HG03045 (cell line): ENCODE data around the gene NDUFV1.
"Not testable (repeated sequence)": the region's sequence is repeated elsewhere in the genome, so short reads cannot be mapped to it uniquely, and the experiment has no call there.

ENCODE experiments used
- ATAC-seq: cut with Tn5 transposase; IDR thresholded peaks from one replicate; pipeline ENCODE4 v1.9.1; 2021; ENCODE audit warnings: mild to moderate bottlenecking, moderate library complexity; ENCODE audit not compliant: unreplicated experiment

The NDUFV1 gene

GRCh38 chr11:67606492-67607295 lies at the start of gene NDUFV1:
NDUFV1 (plus strand) TSS chr11:67606936; CDS start chr11:67607005, 69 bp downstream.
- ATAC-seq: peak; percentile 92

DNA sequence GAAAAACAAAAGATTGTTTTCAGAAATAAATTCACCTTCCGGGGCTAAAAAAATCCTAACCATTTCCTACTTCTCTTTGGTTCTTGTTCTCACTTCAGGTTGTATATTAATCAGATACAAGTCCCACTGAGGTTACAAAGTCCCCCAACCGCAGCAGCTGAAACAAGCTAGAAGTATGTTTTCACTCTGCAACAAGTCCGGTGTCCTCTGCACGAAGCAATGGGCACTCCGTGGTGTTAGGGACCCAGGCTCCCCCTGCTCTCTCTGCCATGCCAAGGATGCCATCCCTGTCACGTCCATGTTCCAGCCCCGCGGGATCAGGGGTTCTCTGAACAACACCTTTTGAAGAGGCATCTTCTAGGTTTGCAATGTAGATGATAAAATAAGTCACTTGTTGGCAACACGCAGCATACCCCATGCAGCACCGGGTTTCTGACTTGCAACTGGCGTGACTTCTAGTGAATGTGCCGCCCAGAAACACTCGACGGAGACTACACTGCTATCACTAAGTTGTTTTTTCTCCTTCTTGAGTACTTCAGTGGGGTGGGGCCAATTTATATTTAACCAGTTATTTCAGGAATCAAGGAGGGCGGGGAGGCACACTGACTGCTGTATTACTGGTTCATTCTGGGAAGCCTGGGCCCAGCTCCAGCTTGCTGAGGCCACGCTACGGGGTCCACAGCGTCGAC lies 48.5 kb upstream of the NDUFV1 start:
- ATAC-seq: no peak

DNA sequence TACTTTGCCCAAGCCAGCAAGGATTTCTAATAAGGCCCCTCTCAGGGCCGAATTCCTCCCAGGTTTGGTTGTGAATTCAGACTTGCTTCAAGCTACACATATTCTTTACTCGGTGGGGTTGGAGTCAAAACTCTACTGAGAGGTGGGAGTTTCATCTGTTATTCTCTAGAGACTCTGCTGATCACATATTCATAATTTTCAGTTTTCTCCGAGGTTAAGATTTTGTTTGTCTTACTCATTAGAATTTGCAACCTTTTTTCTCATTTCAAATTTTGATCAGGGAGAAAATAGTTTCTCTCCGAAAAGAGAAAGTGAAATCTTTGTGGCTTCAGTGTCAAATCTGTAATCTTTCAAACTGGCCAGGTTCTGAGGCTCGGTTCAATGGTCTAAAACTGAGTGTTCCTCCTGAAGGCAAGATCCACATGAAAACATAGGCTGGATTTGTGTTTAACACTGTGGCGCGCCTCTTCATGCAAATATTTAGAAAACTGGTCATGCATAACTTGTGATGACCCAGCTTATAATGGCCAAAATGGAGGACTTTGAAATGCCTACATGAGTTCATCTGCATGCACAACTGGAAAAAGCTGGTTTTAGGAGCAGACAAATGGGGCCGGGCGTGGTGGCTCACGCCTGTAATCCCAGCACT lies 44.6 kb upstream of the NDUFV1 start:
- ATAC-seq: no peak

DNA sequence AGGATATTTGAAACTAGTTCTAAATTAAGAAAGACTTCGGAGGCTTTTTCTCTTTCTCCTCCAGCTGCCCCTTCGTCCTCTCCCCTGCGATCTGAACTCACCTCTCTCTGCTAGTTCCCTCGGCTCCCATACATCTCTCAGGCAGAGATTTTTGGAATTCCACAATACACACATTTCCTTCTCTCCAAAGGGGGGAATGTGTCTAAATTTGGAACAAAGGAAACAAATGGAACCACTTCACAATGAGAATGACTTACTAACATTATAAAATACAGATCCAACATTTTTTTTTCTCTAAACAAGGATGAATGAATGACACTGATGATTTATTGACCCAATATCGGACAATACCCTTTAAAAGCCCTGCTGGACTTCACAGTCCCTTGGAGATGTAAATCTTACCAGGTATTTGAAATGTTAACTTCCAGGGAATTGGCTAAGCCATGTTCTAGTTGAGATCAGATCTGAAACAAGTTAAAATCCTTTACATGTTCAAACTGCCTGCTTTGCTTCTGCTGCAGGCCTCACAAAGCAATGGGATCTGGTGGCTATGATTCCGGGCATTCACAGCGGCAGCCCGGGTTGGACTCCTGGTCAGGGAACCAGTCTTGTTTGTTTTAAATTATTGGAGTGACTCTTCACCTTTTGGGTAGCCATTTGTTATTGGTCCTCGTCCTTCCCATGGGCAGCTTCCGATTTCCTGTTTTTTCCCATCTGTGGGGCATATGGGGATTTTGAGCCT lies 43.6 kb upstream of the NDUFV1 start:
- ATAC-seq: no peak

DNA sequence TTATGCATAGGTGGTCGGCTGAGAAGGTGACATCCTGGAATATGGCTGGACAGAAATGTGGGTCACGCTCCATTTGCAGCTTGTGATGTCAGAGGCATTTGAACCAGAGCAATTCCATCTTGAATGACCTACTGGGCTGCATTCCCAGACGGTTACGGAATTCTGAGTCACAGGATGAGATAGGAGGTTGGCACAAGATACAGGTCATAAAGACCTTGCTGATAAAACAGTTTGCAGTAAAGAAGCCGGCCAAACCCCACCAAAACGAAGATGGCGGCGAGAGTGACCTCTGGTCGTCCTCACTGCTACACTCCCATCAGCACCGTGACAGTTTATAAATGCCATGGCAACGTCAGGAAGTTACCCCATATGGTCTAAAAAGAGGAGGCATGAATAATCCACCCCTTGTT lies 43.0 kb upstream of the NDUFV1 start:
- not testable (repeated sequence) for ATAC-seq

- ATAC-seq: no peak
Observed at GRCh38 chr11:67564230-67564629, 42.5 kb upstream of the NDUFV1 start.

DNA sequence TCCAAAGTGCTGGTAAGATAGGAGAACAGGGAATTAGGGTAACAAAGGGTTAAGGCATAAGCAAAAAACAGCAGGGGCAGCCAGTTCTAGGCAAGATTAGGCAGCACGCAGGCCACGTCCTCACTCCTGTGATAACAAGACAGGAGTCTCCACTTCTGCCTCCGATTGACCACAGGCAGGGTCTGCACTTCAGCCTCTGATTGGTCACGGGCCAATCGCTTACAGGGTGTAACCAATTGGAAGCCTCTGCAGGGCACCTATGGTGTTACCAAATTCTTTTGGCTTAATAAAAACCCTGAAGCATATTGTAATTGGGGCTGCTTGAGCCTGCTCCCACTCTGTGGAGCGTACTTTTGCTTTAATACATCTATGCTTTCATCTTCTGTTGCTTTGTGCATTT lies 35.3 kb upstream of the NDUFV1 start:
- no peak for ATAC-seq

- ATAC-seq: no peak
Observed at GRCh38 chr11:67572305-67572704, 34.4 kb upstream of the NDUFV1 start.

DNA sequence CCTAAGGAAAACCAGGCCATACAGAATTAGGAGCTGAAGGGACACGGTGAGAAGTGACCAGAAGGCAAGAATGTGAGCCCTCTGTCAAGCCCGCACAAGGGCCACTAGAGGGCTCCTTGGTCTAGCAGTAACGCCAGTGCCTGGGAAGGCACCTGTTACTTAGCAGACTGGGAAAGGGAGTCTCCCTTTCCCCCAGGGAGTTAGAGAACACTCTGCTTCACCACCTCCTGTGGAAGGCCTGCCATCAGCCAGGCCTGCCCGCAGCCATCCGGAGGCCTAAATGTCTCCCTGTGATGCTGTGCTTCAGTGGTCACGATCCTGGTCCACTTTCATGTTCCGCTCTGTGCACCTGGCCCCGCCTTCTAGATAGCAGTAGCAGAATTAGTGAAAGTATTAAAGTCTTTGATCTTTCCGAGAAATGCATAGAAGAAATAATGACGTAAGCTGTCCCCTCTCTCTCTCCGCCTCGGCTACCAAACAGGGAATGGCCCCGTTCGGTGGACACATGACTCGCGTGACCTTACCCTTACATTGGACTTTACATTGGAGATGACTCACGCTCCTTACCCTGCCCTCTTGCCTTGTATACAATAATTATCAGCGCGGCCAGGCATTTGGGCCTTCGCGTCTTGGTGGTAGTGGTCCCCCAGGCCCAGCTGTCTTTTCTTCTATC lies 33.9 kb upstream of the NDUFV1 start:
- no peak for ATAC-seq

DNA sequence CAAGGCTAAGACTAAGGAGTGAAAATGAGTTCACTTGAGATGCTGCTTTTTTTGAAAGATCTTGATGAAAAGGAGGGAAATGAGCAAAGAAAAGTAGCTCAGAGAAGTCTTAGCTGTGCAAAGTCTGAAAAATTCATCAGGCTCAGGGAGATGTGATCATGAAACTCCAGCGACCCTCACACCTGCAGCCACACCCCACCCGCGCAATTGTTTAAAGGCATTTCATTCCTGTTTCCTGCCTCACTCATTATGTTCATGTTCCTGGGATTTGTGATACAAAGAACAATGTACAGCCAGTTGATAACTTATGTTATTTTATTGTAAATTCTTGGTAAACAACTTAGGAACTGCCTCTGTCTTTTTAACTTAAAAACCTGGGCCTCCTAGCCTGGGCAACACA lies 31.8 kb upstream of the NDUFV1 start:
- ATAC-seq: no peak

GRCh38 chr11:67576735-67577475 lies 29.8 kb upstream of the NDUFV1 start:
- ATAC-seq: no peak

DNA sequence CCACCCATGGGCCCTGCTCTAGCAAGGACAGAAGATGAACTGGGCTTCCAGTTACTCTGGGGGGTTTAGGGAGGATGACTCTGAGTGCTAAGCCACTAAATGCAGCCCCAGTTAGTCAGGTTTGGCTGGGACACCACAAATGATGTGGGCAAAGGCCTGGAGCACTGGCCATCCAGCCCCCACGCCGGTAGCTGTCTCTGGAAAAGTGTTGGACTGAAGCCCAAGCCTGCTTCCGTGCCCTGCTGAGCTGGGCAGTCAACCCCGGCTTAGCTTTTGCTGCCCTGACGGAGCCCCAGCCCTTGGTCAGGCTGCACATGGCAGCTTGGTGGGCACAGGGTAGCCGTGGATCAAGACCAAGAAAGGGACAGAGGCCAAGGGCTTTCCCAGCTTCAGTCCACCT lies 28.8 kb upstream of the NDUFV1 start:
- no peak for ATAC-seq

- ATAC-seq: no peak
Observed at GRCh38 chr11:67581469-67581868, 25.3 kb upstream of the NDUFV1 start.

DNA sequence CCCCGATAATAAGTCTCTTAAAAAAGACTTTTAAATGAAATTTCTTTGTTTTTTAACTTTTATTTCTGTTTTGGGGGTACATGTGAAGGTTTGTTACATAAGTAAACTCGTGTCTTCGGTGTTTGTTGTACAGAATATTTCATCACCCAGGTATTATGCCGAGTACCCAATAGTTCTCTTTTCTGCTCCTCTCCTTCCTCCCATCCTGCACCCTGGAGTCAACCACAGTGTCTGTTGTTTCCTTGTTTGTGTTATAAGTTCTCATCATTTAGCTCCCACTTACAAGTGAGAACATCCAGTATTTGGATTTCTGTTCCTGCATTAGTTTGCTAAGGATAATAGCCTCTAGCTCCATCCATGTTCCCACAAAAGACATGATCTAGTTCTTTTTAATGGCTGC lies 24.7 kb upstream of the NDUFV1 start:
- no peak for ATAC-seq

- ATAC-seq: peak; percentile 61
Observed at GRCh38 chr11:67583247-67584204, 23.2 kb upstream of the NDUFV1 start, which contains the start of gene GSTP1. GSTP1 (plus strand) TSS chr11:67583812; CDS start chr11:67583844, 32 bp downstream.

GRCh38 chr11:67584205-67584880 lies 22.4 kb upstream of the NDUFV1 start:
- no peak for ATAC-seq

DNA sequence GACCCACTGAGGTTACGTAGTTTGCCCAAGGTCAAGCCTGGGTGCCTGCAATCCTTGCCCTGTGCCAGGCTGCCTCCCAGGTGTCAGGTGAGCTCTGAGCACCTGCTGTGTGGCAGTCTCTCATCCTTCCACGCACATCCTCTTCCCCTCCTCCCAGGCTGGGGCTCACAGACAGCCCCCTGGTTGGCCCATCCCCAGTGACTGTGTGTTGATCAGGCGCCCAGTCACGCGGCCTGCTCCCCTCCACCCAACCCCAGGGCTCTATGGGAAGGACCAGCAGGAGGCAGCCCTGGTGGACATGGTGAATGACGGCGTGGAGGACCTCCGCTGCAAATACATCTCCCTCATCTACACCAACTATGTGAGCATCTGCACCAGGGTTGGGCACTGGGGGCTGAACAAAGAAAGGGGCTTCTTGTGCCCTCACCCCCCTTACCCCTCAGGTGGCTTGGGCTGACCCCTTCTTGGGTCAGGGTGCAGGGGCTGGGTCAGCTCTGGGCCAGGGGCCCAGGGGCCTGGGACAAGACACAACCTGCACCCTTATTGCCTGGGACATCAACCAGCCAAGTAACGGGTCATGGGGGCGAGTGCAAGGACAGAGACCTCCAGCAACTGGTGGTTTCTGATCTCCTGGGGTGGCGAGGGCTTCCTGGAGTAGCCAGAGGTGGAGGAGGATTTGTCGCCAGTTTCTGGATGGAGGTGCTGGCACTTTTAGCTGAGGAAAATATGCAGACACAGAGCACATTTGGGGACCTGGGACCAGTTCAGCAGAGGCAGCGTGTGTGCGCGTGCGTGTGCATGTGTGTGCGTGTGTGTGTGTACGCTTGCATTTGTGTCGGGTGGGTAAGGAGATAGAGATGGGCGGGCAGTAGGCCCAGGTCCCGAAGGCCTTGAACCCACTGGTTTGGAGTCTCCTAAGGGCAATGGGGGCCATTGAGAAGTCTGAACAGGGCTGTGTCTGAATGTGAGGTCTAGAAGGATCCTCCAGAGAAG lies 21.6 kb upstream of the NDUFV1 start:
- ATAC-seq: no peak
